Measurements from ENCODE around the gene TMEM203.
A peak's percentile ranks its signal among the peaks of the same experiment; 100 is the strongest.

The TMEM203 gene

DNA sequence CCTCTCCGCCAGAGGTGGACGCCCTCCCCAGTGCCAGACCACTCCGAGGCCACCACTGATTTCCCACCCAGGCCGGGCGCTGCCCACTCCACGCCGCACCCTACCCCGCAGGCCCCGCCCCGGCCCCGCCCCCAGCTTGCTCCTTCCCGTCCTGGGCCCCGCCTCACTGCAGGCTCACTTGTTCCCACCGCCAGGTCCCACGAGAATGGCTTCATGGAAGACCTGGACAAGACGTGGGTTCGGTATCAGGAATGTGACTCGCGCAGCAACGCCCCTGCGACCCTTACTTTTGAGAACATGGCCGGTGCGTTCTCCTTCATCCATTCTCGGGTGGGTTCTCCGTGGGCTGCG lies 42.1 kb downstream of the TMEM203 start:
- DNase-seq, result no peak

DNA sequence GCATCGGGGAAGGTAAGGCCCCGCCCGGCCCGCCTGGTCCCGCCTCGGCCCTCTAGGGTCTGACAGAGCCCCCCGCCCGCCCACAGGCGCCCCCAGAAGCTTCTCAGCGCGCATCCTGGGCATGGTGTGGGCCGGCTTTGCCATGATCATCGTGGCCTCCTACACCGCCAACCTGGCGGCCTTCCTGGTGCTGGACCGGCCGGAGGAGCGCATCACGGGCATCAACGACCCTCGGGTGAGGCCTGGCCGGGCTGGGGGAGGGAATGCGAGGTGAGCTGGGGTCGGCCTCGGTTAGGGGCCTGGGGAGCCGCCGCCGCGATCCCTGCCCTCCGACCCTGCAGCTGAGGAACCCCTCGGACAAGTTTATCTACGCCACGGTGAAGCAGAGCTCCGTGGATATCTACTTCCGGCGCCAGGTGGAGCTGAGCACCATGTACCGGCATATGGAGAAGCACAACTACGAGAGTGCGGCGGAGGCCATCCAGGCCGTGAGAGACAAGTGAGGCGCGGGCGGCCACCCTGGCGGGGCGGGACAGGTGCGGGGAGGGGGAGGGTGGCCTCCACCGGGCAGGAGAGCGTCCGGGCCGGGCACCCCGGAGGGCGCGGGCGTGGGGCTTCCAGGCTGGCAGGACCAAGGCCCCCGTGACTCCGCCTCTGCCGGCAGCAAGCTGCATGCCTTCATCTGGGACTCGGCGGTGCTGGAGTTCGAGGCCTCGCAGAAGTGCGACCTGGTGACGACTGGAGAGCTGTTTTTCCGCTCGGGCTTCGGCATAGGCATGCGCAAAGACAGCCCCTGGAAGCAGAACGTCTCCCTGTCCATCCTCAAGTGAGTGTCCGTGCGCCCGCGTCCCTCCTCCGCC lies 42.7 kb downstream of the TMEM203 start:
- DNase-seq, result no peak

DNA sequence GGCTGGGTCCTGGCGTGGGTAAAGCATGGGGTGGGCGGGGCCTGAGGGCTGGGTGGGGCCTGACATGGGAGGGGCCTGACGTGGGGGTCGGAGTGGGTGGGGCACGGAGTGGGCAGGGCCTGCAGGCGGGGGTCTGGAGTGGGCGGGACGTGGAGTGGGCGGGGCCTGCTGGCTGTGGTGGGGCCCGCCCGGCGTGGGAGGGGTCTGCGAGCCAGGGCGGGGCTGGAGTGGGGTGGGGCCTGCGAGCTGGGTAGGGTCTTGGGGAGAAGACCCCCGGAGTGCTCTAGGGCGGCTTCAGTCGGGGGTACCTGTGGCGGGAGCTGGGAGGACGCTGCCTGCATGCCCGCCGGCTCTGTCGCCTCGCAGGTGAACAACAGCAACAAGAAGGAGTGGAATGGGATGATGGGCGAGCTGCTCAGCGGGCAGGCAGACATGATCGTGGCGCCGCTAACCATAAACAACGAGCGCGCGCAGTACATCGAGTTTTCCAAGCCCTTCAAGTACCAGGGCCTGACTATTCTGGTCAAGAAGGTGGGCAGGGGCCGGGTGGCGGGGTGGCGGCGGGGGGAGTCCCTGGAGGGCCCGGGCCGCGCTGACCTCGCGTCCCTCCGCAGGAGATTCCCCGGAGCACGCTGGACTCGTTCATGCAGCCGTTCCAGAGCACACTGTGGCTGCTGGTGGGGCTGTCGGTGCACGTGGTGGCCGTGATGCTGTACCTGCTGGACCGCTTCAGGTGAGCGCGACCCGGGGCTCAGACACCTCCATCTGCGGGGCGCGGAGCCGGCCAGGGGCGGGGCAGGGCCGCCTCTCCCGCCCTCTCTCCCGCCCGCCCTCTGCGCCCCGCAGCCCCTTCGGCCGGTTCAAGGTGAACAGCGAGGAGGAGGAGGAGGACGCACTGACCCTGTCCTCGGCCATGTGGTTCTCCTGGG lies 43.6 kb downstream of the TMEM203 start:
- no peak for DNase-seq

DNA sequence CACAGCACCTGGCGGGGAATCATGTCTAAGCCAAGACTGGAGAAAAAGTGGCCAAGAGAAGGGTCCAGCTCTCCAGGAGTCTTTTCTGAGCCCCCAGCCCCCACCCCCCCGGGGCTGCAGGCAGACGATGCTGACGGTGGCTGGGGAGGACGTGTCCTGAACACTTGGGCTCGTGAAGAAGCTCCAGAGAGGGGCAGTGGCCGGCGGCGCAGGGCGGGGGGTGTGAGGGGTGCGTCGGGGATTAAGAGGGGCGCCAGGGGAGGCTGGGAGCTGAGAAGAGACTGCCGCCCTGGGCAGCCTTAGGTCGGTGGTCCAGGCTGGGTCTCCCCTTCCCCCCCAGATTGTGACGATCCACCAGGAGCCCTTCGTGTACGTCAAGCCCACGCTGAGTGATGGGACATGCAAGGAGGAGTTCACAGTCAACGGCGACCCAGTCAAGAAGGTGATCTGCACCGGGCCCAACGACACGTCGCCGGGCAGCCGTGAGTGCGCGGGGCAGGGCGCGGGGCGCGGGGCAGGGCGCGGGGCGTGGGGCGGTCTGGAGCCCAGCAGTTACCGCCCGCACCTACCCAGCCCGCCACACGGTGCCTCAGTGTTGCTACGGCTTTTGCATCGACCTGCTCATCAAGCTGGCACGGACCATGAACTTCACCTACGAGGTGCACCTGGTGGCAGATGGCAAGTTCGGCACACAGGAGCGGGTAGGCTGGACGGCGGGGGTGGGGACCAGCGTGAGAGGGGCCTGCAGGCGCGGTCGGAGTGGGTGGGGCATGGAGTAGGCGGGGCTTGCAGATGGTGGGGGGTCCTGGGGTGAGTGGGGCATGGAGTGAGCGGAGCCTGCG lies 44.5 kb downstream of the TMEM203 start:
- DNase-seq, result peak in 1 of 2 experiments; percentile 43

DNA sequence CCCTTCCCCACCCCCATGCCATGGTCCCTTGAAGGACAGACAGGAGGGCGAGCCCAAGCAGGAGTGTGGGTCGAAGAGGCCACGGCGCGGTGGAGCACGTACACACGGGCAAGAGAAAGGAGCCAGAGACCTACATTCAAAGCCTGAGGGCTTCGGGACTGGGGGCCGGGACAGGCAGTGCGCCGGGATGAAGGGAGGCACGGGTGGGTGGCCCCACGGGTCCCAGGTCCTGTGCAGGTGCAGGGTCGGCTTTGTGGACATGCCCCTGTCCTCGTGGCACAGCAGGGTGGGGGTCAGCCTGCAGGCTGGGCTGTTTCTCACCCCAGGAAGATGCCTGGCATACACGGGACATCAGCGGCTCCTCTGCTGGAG lies 45.4 kb downstream of the TMEM203 start:
- DNase-seq, result no peak

DNA sequence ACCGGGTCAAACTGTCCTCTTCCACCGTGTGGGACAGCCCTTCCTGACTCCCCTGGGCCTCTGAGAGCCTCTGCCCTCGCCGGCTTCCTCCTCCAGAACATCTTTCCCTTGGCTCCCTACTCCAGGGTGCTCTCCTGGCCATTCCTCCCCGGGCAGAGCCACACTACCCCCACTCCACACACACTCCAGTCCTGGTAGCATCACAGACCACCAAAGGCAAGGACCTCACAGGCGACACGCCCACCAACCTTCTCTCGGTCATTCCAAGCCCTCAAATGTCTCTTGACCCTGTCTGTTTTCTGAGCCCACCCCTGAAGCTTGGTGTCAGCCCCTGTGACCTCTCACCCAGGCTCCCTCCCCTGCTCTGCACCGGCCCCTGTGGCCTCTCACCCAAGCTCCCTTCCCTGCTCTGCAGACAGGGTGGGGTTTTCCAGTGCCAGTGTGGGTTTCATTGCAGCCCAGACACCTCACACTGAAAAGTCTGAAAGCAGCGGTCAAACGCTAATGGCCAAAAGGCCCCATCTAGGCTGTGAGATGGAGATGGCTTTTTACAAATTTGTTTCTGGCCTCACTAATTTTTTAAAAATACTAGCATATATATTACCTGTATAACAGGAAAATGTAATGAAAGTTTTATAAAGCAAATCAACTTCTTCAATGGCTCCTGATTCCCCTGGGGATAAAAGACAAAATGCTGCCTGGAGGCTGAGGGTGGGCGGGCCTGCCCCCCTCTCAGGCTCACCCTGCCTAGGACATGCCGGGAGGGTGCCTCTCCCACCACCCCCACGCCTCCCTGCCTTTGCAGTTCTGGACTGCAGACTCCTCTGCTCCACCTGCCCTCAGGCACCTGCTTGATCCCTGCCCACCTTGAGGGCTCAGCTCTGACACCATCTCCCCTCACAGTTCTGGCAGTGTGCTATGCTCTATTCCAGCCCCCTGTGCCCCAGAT lies 46.1 kb downstream of the TMEM203 start:
- no peak for DNase-seq

DNA sequence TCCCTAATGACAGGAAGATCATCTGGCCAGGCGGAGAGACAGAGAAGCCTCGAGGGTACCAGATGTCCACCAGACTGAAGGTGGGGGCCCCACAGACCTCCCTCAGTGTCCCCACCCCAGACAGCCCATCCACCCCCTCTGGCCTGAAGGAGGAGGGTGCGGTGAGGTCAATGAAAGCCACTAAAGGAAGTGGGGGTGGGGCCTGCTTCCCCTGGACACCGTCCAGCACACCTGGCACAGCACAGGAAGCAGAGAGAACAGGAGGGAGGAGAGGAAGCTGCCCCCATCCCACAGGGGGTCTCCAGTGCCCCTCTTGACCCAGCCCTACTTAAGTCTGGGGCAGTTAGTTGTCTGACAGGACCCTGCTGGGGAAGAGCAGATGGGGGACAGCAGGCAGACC lies 46.8 kb downstream of the TMEM203 start:
- DNase-seq, result peak in 1 of 2 experiments; percentile 28

DNA sequence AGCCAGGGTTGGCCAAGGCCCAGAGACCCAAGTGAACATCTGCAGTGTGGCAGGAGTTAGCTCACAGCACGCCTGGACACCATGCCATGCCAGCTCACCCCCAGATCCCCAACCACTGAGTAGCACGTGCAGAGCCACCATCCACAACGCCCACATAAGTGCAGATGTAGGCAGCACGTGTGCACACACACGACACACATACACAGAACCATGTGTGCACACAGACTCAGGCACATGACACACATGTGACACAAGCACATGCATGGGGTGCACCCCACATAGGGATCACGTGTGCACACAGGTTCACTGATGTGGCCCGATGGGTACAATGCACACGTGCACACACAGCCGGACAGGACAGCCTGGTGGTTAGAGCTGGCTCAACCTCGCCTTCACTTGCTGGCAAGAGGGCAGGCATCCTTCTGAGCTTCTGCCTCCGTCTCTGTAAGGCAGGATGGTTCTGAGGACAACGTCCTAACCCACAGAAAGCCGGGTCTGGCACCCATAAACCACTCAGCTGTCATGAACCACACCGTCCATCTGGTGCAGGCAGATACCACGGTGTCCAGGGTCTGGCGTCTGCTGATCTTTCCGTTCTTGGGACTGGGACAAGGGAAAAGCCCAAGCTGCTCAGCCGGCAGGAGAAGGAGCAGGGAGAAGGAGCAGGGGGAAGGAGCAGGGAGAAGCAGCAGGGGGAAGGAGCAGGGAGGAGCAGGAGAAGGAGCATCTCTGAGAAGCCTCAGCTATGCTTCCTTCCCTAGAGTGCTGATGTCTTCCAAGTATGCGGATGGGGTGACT lies 47.6 kb downstream of the TMEM203 start:
- no peak for DNase-seq

DNA sequence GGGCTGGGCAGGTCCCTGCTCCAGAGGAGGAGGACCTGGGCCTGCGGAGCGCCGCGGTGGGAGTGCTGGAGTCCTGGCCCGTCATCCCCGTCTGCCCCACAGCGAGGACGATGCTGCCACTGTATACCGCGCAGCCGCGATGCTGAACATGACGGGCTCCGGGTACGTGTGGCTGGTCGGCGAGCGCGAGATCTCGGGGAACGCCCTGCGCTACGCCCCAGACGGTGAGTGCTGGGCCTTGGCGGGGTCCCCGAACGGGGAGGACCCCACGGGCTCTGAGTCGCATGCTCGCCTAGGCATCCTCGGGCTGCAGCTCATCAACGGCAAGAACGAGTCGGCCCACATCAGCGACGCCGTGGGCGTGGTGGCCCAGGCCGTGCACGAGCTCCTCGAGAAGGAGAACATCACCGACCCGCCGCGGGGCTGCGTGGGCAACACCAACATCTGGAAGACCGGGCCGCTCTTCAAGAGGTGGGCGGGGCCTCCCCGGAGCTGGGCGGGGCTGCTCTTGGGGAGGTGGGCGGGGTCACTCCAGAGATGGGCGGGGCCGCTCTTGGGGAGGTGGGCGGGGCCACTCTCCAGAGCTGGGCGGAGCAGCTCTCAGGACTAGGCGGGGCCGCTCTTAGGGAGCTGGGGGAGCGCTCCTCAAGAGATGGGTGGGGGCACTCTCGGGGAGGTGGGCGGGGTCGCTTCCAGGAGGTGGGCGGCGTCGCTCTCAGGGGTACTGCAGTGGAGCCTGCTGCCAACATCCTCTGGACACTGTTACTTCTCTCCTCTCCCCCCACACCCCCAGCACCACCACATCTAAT lies 48.7 kb downstream of the TMEM203 start:
- DNase-seq, result no peak

Measured in NCI-H2081 (cell line).